Measurements from ENCODE around the gene AJAP1.

DNA sequence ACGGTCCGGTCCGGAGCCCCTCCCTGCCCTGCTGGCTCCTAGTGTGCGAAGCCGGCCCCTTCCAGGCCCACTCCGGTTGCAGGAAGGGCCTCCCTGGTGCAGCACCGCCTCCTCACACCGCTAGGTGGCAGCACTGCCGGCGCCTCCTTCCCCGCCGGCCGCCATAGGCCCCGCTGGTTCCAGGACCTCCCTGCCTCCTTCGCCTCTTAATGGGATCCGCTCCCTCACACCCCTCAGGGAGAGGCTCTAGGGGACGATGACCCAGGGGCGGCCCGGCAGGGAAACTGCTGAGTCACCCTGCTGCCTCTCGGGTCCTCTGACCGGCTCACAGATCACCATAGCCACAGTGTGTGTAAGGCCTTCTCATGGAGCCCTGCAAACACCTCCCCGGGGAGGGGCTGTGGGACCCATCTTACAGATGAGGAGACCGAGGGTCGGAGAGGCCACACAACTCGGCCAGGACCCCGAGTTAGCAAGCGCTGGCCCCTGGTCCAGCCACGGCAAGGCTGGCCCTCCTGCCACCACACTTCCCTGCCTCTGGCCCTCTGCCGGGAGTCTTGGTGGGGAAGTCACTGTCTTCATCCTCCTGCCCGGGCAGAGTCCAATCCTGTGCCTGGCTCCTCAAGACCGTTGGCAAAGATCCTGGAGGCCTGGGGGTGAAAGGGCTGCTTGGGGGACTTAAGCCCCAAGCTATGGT lies 1.6 kb upstream of the AJAP1 start:
- TF ChIP-seq, protein P1, sequence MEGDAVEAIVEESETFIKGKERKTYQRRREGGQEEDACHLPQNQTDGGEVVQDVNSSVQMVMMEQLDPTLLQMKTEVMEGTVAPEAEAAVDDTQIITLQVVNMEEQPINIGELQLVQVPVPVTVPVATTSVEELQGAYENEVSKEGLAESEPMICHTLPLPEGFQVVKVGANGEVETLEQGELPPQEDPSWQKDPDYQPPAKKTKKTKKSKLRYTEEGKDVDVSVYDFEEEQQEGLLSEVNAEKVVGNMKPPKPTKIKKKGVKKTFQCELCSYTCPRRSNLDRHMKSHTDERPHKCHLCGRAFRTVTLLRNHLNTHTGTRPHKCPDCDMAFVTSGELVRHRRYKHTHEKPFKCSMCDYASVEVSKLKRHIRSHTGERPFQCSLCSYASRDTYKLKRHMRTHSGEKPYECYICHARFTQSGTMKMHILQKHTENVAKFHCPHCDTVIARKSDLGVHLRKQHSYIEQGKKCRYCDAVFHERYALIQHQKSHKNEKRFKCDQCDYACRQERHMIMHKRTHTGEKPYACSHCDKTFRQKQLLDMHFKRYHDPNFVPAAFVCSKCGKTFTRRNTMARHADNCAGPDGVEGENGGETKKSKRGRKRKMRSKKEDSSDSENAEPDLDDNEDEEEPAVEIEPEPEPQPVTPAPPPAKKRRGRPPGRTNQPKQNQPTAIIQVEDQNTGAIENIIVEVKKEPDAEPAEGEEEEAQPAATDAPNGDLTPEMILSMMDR (IDR thresholded peaks at IDR 0.05), result peak; percentile 59 to 96 (median 77)
- no peak for TF ChIP-seq POLR2A (IDR thresholded peaks at IDR 0.05)
